Measurements from ENCODE around the gene PLAC8L1. TPM values are rescaled to one million over a fixed set of nuclear protein-coding genes. Genes with fewer than 3 reads are reported as not detected.
A peak's percentile ranks its signal among the peaks of the same experiment; 100 is the strongest.
"Not testable (repeated sequence)": the region's sequence is repeated elsewhere in the genome, so short reads cannot be mapped to it uniquely, and the experiment has no call there.

Gene PLAC8L1, protein sequence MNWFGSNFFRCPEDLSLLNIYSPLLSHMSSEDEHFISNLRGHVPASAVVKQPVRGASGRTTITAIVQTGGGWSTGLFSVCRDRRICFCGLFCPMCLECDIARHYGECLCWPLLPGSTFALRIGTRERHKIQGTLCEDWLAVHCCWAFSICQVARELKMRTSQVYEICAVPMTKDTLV
- total RNA-seq = not detected

- DNase-seq (ENCODE audit: low spot score) = no peak
- H3K27ac ChIP-seq = no peak within 1 kb of the TSS
- no peaks in the 10 kb centered on the region for H3K36me3 ChIP-seq
- H3K4me1 ChIP-seq = peaks cover 0 to 8% of the 10 kb centered on the region in 2 donors
- no peaks in the 10 kb centered on the region for H3K27me3 ChIP-seq
- H3K9me3 ChIP-seq = no peaks in the 10 kb centered on the region
- no peak within 1 kb of the TSS for H3K4me3 ChIP-seq
- no peak for TF ChIP-seq CTCF (IDR thresholded peaks at IDR 0.05)
Measured at GRCh38 chr5:146105477-146105876, at the start of gene PLAC8L1. PLAC8L1 (minus strand) TSS chr5:146105577; CDS start chr5:146104311, 1,266 bp downstream.

- Histone ChIP-seq H3K27ac (no peak overlapping the region), H3K27me3 (no peaks in the 10 kb centered on the region), H3K9me3 (no peaks in the 10 kb centered on the region), H3K4me1 (no peaks in the 10 kb centered on the region), H3K36me3 (peaks cover 89% of the 10 kb centered on the region), H3K4me3 (no peak overlapping the region)
- TF ChIP-seq CTCF (IDR thresholded peaks at IDR 0.05) = no peak
- DNase-seq (ENCODE audit: low spot score) = no peak
Measured at GRCh38 chr5:146151970-146152369, 46.6 kb upstream of the PLAC8L1 start.

GRCh38 chr5:146137967-146138403 lies 32.6 kb upstream of the PLAC8L1 start:
- H3K27me3 ChIP-seq = no peaks in the 10 kb centered on the region
- no peak overlapping the region for H3K27ac ChIP-seq
- no peak for TF ChIP-seq CTCF (IDR thresholded peaks at IDR 0.05)
- H3K4me1 ChIP-seq = no peaks in the 10 kb centered on the region
- DNase-seq (ENCODE audit: low spot score) = no peak
- H3K9me3 ChIP-seq = no peaks in the 10 kb centered on the region
- peaks cover 55% of the 10 kb centered on the region for H3K36me3 ChIP-seq
- no peak overlapping the region for H3K4me3 ChIP-seq

- Histone ChIP-seq H3K27me3 (no peaks in the 10 kb centered on the region), H3K4me1 (no peaks in the 10 kb centered on the region), H3K4me3 (no peak overlapping the region), H3K36me3 (peaks cover 75% of the 10 kb centered on the region), H3K27ac (no peak overlapping the region), H3K9me3 (no peaks in the 10 kb centered on the region)
- DNase-seq (ENCODE audit: low spot score) = no peak
- peak; percentile 8 to 70 for TF ChIP-seq CTCF (IDR thresholded peaks at IDR 0.05)
Measured at GRCh38 chr5:146130440-146131045, 25.2 kb upstream of the PLAC8L1 start.

DNA sequence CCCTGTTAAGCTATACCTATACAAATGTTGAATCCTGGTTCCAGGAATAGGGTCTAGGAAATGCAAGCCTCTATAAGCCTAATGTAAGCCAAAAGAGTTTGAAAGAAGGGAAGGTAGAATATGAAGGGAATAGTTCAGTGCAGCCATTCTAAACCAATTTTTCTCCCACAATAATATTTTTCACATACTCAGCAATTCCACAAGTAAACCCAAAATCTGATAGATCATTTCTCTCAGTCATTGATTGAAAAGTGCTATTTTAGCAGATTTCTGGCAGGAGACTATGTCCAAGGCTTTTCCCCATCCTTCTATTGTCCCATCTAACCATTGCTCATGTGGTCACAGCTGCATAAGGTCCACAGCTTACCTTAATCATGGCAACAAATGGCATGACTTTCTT lies 20.7 kb upstream of the PLAC8L1 start:
- Histone ChIP-seq H3K36me3 (peaks cover 83% of the 10 kb centered on the region), H3K9me3 (no peaks in the 10 kb centered on the region), H3K4me3 (no peak overlapping the region), H3K27ac (no peak overlapping the region), H3K27me3 (no peaks in the 10 kb centered on the region), H3K4me1 (no peaks in the 10 kb centered on the region)
- no peak for TF ChIP-seq CTCF (IDR thresholded peaks at IDR 0.05)
- no peak for DNase-seq (ENCODE audit: low spot score)

- DNase-seq (ENCODE audit: low spot score) = no peak
- no peaks in the 10 kb centered on the region for H3K27me3 ChIP-seq
- peaks cover 93% of the 10 kb centered on the region for H3K36me3 ChIP-seq
- no peaks in the 10 kb centered on the region for H3K4me1 ChIP-seq
- H3K27ac ChIP-seq = no peak overlapping the region
- no peak for TF ChIP-seq CTCF (IDR thresholded peaks at IDR 0.05)
- no peaks in the 10 kb centered on the region for H3K9me3 ChIP-seq
- no peak overlapping the region for H3K4me3 ChIP-seq
Measured at GRCh38 chr5:146124580-146124979, 19.2 kb upstream of the PLAC8L1 start.

DNA sequence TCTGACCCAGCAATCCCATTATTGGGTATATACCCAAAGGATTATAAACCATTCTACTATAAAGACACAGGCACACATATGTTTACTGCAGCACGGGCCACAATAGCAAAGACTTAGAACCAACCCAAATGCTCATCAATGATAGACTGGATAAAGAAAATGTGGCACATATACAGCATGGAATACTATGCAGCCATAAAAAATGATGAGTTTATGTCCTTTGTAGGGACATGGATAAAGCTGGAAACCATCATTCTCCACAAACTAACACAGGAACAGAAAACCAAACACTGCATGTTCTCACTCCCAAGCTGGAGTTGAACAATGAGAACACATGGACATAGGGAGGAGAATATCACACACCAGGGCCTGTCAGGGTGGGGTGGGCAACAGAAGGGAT lies 16.1 kb upstream of the PLAC8L1 start:
- DNase-seq (ENCODE audit: low spot score); H3K4me1 ChIP-seq; H3K27ac ChIP-seq: not testable (repeated sequence)

More for the DNA sequence above, 16.1 kb upstream of the PLAC8L1 start:
- H3K27me3 ChIP-seq, H3K9me3 ChIP-seq, H3K4me3 ChIP-seq: not testable (repeated sequence)
- peaks cover 85% of the 10 kb centered on the region for H3K36me3 ChIP-seq

All from right atrium auricular region (tissue), 2 donors.